ENCODE results near the gene EBLN2. TPM values are rescaled to one million over a fixed set of nuclear protein-coding genes. Genes with fewer than 3 reads are reported as not detected.

Gene EBLN2
- total RNA-seq, 1 donor from 2014 or later: 12.9 TPM

- no peak for DNase-seq
These were observed 45.8 kb downstream of the EBLN2 start for GRCh38 chr3:73107215-73107614.

DNA sequence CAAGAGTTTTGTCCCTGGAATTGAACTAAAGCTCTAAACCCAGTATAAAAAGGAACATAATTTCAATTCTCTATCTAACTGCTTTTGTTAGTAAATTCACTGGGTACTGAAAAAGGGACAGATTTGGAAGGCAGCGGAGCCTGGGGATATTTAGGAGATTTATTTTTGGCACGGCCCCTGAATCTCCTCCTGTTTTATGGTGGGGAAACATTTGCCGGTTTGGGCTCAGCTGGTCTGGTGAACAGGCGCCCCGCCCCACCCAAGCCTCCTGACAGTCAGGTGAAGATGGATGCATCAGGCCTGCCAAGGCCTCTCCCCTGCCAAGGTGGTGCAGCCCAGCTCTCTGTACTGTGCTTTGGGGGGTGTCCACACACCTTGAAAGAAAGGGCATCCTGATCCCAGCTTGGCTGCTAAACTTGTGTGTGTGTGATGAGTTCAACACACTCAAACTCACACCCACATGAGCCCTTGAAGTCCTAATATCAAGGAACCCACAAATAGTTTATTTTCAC lies 46.3 kb downstream of the EBLN2 start:
- peak; percentile 73 for DNase-seq

DNA sequence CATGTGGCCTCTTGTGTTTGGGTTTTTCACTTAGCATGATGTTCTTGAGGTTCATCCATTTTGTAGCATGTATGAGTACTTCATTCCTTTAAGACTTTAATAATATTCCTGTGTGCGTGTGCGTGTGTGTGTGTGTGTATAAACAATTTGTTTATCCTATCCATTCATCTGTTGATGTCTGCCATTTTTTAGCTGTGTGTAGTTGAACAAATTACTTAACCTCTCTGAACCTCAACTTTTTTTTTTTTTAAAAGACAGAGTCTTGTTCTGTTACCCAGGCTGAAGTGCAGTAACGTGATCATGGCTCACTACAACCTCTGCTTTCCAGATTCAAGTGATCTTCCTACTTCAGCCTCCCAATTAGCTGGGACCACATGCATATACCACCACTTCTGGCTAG lies 47.3 kb downstream of the EBLN2 start:
- no peak for DNase-seq

DNA sequence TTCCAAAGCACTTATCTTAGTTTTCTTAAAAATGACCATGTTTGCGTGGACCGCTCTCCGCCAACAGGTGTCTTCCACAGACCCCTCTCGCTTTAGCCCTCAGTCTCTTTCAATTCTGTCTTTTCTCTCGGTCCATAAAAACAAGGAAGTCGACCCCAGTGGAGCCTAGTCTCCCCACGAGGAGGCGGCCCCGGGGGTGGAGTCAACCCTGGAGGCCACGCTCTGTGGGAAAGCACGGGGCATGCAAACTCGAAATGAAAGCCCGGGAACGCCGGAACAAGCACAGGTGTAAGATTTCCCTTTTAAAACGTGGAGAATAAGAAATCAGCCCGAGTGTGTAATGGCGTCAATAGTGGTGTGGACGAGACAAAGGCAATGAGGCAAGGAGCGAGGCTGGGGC lies 49.1 kb downstream of the EBLN2 start:
- no peak for DNase-seq

Small RNAs within 50 kb of the gene (small RNA-seq; reads per million reads assigned to genes)
- gene RNU2-64P (ENCODE audit: low replicate concordance): 0.39 reads per million, percentile 64 among the genes with 10 or more reads in this experiment
- not detected for gene RNU6-557P (ENCODE audit: low replicate concordance)
- gene RNU7-19P (ENCODE audit: low replicate concordance): not detected

Other genes with a start within 250 kb of the EBLN2 start
- gene SHQ1, start 213.2 kb upstream of the EBLN2 start, total RNA-seq: 17.2 TPM
- gene GXYLT2, start 173.6 kb upstream of the EBLN2 start, total RNA-seq: 47.7 TPM
- gene PPP4R2, start 64.8 kb upstream of the EBLN2 start, total RNA-seq: 92.1 TPM